GM23338 (cell line): Measurements from ENCODE around the gene COBL.

Experiments
- CTCF ChIP-seq, 2 experiments: fragments of 200-600 bp in 1 of 2; sonication (generic) in 1 of 2; conservative IDR thresholded peaks; 2 replicates each; pipeline versions ENCODE4 v1.5.1 to v1.6.1; 2016 to 2017; ENCODE audit warnings: antibody characterized with exemption in 2 of 2, low read depth in 2 of 2, mild to moderate bottlenecking in 2 of 2, moderate library complexity in 1 of 2
- REST ChIP-seq: IDR thresholded peaks from one replicate; pipeline ENCODE4 v1.6.1; 2018; ENCODE audit warnings: antibody characterized with exemption; ENCODE audit not compliant: unreplicated experiment

- TF ChIP-seq CTCF (conservative IDR thresholded peaks at IDR 0.05; ENCODE audit: low read depth in 2 of 2), result no peak
- TF ChIP-seq REST, result no peak
Observed at GRCh38 chr7:51189777-51190176, 126.8 kb downstream of the COBL start.
